22Rv1 (cell line): Measurements from ENCODE around the gene SPAG6.

Source experiments
- CTCF ChIP-seq: fragments of 450-650 bp; IDR thresholded peaks from 2 replicates; pipeline ENCODE4 v1.5.1; 2017; ENCODE audit warnings: mild to moderate bottlenecking
- ZFX ChIP-seq: fragments of 450-650 bp; IDR thresholded peaks from 2 replicates; pipeline ENCODE4 v1.6.1; 2017; ENCODE audit warnings: antibody characterized with exemption, borderline replicate concordance

- TF ChIP-seq ZFX (no peak), CTCF (no peak)
Measured at GRCh38 chr10:22389856-22390589, 44.7 kb downstream of the SPAG6 start.
